Mammary epithelial cell (primary cell): ENCODE measurements around the gene GNPTG.

Experiments used
- CTCF ChIP-seq, 2 donors: IDR thresholded peaks in 1 of 2; conservative IDR thresholded peaks in 1 of 2; 2 replicates each; pipeline ENCODE4 v1.5.1; 2011 to 2012; ENCODE audit warnings: inconsistent platforms in 2 of 2, low read length in 2 of 2, mild to moderate bottlenecking in 2 of 2, control low read depth in 1 of 2, low read depth in 1 of 2; ENCODE audit not compliant: insufficient read depth in 1 of 2; ENCODE audit errors: extremely low read depth in 1 of 2
- EZH2 ChIP-seq: IDR thresholded peaks from 2 replicates; pipeline ENCODE4 v1.6.1; 2012; ENCODE audit warnings: low read length, inconsistent platforms, borderline replicate concordance

DNA sequence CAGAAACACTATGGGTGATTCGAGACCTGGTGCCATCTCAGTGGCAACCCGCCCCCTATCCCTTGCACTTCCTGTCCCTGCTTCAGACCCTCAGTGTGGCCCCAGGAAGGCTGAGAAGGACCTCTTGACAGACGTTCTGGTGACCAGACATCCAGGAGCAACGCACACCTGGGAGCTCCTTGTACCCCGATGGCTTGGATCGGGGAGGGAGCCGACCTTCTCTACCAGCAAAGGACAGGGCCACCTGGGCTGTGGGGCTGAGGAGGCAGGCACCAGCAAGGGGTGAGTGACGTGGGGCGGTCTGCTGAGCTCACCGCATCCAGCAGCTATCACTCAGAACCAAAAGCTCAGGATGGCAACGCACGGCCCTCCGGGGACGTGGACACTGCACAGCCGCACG, 35.6 kb downstream of the GNPTG start:
- no peak for TF ChIP-seq CTCF (conservative IDR thresholded peaks at IDR 0.05 in 1 of 2, IDR thresholded peaks at IDR 0.05 in 1 of 2; ENCODE audit: extremely low read depth in 1 of 2, insufficient read depth in 1 of 2, low read depth in 1 of 2, low read length in 2 of 2)
- no peak for TF ChIP-seq EZH2
